Measurements from ENCODE around the gene ZFP69.

Gene ZFP69

GRCh38 chr1:40539338-40539737 lies 62.2 kb downstream of the ZFP69 start:
- TF ChIP-seq CTCF (IDR thresholded peaks at IDR 0.05; ENCODE audit: low read depth, low read length), result no peak

More at GRCh38 chr1:40539338-40539737, 62.2 kb downstream of the ZFP69 start:
- no peak for DNase-seq (ENCODE audit: extremely low read depth, low read depth)

Measured in AG09319 (cell line).